HG02885 (cell line): ENCODE data around the gene MRPL44.
A peak's percentile ranks its signal among the peaks of the same experiment; 100 is the strongest.

Source experiments
- ATAC-seq: cut with Tn5 transposase; IDR thresholded peaks from one replicate; pipeline ENCODE4 v1.9.1; 2021; ENCODE audit warnings: mild to moderate bottlenecking; ENCODE audit not compliant: unreplicated experiment, poor library complexity

Gene MRPL44

DNA sequence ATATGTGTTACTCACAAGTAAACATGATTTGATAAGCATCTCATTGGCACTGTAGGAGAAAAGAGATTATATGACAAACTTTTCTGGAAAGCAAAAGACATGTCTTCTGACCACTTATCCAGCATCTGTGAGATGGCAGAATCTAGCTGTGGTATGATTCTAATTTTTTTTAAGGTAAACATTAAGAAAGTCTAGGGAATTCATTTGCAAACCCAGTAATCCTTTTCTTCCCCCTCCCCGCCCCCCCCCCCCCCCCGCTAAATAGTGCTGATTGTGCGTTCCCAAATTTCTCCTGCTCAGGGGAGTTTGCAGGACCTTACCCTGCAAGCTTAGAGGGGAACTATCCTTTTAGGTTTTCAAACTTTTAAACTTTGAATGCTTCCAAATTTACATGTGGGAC is 12.1 kb downstream of the MRPL44 start:
- no peak for ATAC-seq

GRCh38 chr2:223969856-223970255 is 12.6 kb downstream of the MRPL44 start:
- ATAC-seq, result no peak

- peak; percentile 71 for ATAC-seq
Observed at GRCh38 chr2:223970343-223971128, 13.3 kb downstream of the MRPL44 start.

GRCh38 chr2:223971731-223972130 is 14.5 kb downstream of the MRPL44 start:
- ATAC-seq, result no peak

DNA sequence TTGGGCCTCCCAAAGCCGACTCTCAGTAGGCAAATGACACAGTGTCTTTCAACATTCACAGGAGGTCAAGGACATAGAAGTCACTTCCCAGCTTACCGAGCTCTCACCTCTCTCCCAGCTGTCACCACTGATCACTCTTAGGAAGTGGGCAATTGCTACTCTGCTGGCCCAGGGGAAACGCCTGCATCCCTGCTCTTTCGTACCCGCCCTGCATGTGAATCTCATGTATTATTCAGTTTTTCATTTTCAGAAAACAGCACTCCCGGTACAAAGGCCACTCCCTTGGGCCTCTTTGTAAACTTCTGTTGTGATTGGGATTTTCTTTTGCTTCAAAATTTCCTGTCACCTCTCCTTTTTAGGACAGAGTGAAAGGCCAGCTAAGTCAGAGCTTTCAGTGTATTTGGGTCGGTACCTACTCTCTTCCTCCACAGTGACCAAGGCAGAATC is 15.4 kb downstream of the MRPL44 start:
- no peak for ATAC-seq

DNA sequence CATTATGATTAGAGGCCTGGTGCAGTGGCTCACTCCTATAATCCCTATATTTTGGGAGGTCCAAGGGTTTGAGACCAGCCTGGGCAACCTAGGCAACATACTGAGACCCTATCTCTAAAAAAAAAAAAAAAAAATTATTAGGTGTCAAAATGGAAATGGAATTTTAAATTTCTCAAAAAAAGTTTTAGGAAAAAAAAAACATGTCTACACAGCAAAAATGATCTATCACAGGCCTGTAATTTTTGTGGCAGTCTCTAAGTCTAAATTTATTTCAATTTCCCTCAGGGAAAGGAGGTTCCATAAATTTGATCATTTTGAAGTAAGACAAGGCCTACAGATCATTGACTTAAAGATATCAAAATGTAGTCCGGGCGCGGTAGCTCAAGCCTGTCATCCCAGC is 16.3 kb downstream of the MRPL44 start:
- no peak for ATAC-seq

DNA sequence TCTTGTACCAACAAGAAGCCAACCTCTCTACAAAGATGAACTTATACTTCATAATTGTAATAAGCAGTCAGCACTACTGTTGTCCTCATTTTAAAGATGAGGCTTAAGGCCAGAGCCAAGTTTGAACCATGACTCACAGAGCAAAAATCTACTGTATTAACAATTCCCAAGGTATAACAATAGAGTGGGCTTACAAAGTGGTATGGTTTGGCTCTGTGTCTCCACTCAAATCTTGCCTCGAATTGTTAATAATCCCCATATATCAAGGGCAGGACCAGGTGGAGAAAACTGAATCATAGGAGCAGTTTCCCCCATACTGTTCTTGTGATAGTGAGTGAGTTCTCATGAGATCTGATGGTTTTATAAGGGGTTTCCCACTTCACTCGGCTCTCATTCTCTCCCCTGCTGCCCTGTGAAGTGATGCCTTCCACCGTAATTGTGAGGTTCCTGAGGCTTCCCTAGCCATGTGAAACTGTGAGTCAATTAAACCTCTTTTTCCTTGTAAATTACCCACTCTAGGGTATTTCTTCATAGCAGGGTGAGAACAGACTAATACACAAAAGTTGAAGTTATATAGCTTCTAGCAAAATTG is 19.5 kb downstream of the MRPL44 start:
- no peak for ATAC-seq

DNA sequence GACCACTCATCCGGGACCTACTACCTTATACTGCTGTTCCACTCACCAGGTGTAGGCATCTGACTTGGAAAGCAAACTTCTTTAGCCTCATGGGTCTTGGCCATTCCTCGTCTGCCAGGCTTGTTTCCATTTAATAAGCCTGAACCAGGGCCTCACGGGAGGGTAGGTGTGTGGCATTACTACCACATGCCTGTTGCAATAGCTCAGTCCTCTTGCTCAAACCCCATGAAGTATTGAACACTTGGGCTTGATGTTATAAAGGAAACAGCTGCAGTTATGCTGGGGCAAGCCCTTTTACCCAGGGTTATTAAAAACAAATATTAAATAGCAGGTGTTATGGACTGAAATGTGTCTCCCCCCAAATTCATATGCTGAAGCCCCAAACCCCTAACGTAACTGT is 21.2 kb downstream of the MRPL44 start:
- no peak for ATAC-seq

- ATAC-seq, result no peak
Observed at GRCh38 chr2:223979730-223980396, 22.6 kb downstream of the MRPL44 start.

DNA sequence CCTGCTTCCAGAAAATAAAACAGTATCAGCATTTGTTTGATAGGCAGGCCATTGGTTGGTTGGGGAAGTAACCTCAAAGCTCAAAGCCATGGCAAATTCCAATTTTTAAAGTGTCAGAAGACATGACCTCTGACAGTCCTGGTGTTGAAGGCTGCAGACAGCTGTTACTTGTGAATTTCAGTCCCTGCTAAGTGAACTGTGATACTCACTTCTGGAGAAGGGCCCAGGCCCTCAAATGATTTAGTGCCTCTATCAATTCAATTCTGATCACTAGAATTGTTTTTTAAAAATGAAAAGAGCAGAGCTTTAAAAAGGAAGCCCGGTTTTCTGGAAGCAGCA is 23.1 kb downstream of the MRPL44 start:
- no peak for ATAC-seq

DNA sequence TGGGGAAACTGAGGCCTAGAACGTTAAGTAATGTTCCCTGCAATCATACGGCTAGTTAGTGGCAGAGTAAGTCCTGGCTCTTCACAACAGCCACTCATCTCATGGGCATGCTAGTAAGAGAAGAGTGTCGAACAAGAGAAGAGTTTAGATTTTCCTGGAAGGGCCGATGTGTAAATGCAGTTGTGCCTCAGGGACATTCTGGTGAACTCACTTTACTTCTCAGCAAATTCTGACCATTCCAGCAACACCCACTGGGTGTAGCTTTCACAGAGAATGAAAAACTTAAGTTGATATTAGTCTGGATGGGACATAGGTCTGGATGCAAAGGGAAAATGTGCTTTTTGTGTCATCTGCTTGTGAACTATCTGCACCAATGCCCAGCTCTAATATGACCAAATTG is 23.5 kb downstream of the MRPL44 start:
- no peak for ATAC-seq

- no peak for ATAC-seq
Observed at GRCh38 chr2:223981241-223981640, 24.0 kb downstream of the MRPL44 start.

DNA sequence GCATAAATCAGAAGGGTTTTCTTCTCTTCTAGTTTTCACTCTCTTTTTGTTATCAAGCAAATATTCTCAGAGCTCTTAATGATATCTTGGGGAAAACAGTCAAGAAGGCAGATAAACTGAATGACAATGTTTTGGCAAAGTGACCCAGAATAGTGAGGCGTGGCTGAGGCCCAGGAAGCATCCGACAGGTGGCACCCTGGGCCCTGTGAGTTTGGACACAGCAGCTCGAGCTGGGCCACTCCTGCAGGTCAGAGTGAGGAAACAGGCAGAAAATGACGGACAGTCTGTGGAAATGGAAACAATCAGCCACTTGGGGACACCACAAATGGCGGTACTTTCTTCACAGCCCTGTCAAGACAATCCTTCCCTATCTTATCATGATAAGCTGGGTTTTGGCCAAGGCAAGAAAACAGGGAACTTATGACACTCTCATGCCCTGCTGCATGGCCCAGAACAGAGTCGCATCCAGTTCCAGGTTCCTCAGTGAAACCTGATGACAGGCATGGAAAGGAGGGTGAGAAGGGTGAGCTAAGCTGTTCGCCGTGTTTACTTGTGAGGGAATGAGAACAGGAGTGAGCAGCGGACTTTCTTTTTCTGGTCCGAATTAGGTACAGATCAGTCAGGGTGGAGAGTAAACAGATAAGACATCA is 32.1 kb downstream of the MRPL44 start:
- peak; percentile 56 for ATAC-seq

- ATAC-seq, result no peak
Observed at GRCh38 chr2:223989856-223990232, 32.6 kb downstream of the MRPL44 start.

DNA sequence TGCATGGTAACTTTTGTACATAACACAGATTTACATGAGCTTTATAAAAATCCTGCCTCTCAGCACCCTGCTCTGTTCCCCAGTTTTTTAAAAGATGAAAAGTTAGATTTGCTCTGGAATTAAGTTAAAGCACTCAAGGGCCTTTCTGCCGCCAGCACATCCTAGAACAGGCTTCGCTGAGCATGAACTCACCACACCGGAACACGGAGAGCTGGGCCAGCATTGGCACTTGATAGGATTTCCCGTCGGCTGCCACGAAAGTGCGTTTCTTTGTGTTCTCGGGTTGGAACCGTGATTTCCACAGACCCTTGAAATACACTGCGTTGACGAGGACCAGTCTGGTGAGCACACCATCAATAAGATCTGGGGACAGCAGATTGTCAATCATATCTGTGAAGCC is 34.3 kb downstream of the MRPL44 start:
- ATAC-seq, result no peak

DNA sequence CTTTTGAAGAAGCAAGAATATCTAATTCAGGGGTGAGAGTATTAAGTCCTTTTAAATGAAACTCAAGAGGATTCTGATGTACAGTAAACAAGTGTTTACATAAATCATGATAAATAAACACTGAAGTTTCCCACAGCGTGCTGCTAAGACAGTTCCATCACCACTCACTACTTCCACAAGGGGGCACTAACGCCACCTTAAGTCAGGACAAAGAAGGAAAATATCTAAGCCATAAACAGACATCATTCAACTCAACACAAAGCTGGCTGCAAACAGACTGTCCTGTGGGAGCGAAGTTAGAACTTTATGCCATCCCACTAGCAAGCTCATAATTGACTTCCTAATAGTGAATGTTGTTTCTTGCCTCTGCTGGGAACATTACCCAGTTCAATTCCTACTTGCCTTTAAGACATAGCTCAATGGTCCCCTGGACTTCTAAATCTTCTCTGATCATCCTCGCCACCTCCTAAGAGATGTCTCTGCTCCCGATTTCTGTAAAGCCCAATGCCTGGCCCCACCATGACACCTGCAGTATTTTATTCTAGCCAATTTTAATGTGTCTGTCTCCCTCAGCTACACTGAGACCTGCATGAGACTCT is 36.5 kb downstream of the MRPL44 start:
- ATAC-seq, result peak; percentile 74

- ATAC-seq, result no peak
Observed at GRCh38 chr2:223994562-223995162, 37.4 kb downstream of the MRPL44 start.

DNA sequence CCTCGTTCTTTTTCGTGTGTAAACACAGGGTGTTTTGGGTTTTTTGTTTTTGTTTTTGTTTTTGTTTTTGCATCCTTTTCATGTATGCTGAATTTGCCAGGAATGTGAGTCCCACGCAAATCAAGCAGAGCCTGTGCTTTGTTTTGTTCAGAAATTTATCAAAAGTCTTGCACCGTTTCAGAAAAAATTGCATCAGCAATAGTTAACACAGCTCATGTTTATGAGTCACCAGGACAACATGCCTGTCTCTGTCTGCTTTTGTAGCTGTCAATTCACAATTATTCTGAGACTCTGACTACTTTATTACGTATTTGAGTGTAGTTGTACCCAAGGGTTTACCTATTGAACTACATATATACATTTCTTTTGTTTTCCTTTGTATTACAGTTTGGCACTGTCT is 38.3 kb downstream of the MRPL44 start:
- ATAC-seq, result no peak

DNA sequence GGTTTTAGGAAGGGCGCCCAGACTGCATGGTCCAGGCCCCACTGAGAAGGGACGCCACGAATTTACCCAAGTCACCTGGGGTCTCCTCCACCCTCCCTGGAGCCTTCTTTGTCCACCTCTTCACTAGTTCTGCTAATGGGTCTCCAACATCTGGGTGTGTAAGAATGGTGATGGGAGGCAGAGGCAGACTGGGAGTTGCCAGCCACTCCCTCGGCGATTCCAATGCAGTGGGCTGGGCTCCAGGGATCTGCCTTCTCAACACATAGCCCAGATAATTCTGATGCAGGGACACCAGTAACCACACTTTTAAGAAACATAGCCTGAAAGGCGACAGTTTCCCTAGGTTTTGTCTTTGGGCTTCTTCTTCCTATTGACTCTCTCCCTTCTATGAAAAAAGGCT is 39.1 kb downstream of the MRPL44 start:
- ATAC-seq, result no peak

DNA sequence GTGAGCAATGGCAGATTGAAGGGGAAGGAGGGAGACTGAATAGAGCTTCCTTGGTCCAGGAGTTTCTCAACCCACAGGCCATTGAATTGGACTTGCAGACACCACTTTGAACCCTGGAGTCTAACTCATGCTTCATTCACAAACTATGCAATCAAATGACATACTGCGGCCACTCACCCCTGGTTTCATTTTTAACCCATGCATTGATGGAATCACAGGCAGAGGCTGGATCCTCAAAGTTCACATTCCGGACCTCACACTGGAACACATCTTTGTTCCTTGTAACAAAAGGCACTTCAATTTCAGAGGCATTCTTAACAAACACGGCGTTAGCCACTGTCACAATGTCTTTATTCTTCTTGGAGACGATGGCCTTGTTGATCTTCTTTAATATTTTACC is 40.7 kb downstream of the MRPL44 start:
- ATAC-seq, result no peak
